OCI-LY7 (cell line): Measurements from ENCODE around the gene HSP90AB1. TPM values are rescaled to one million over a fixed set of nuclear protein-coding genes. Genes with fewer than 3 reads are reported as not detected.

Experiments used
- BruUV-seq: library from RNA; stranded (reverse); fragments of 400-500 nt; replicated peaks from 2 replicates; lab custom pipeline; 2021; lab: Mats Ljungman, UMichigan
- CTCF ChIA-PET: fragments of 300-600 bp; sonication (Branson Sonifier 250); formaldehyde crosslinking; loops from one replicate; lab custom pipeline; 2022; ENCODE audit warnings: antibody characterized with exemption; ENCODE audit not compliant: unreplicated experiment; lab: Charles Lee
- POLR2A ChIA-PET: fragments of 300-600 bp; sonication (Branson Sonifier 250); formaldehyde crosslinking; loops from one replicate; lab custom pipeline; 2022; ENCODE audit warnings: antibody characterized with exemption; lab: Charles Lee
- DNase-seq: peaks from one replicate; pipeline ENCODE4 v3.0.0-alpha.2; 2015; ENCODE audit warnings: low spot score
- H2AFZ ChIP-seq: fragments of 200-600 bp; sonication (generic), shearing (Covaris generic); 2 replicates; pipeline ENCODE4 v1.6.1; 2014; ENCODE audit warnings: mild to moderate bottlenecking, antibody characterized with exemption, low read length, moderate library complexity
- H3K27ac ChIP-seq: fragments of 200-600 bp; sonication (generic); 2 replicates; pipeline ENCODE4 v1.5.1; 2014; ENCODE audit warnings: mixed run types, low read depth, mild to moderate bottlenecking, moderate library complexity, low read length, inconsistent platforms; ENCODE audit not compliant: poor library complexity, severe bottlenecking
- H3K36me3 ChIP-seq: fragments of 200-600 bp; sonication (generic); 2 replicates; pipeline ENCODE4 v1.6.1; 2014; ENCODE audit warnings: mild to moderate bottlenecking, antibody characterized with exemption, low read length, moderate library complexity, mixed read lengths; ENCODE audit not compliant: insufficient read depth
- H3K4me1 ChIP-seq: fragments of 200-600 bp; sonication (generic); 2 replicates; pipeline ENCODE4 v1.5.1; 2014; ENCODE audit warnings: mild to moderate bottlenecking, low read length; ENCODE audit not compliant: insufficient read depth, poor library complexity, severe bottlenecking
- H3K4me2 ChIP-seq: fragments of 200-600 bp; sonication (generic); 2 replicates; pipeline ENCODE4 v1.6.1; 2014; ENCODE audit warnings: mild to moderate bottlenecking, low read length
- H3K4me3 ChIP-seq: fragments of 200-600 bp; sonication (generic); 2 replicates; pipeline ENCODE4 v1.5.1; 2014; ENCODE audit warnings: mild to moderate bottlenecking, low read depth, low read length; ENCODE audit not compliant: poor library complexity, severe bottlenecking
- H3K79me2 ChIP-seq: fragments of 200-600 bp; sonication (generic); 2 replicates; pipeline ENCODE4 v1.6.1; 2016; ENCODE audit warnings: low read depth, mild to moderate bottlenecking, low read length, moderate library complexity, mixed read lengths; ENCODE audit not compliant: insufficient read depth
- H3K9me2 ChIP-seq: fragments of 200-600 bp; sonication (generic); 2 replicates; pipeline ENCODE4 v1.6.1; 2016; ENCODE audit warnings: mild to moderate bottlenecking, low read length, mixed read lengths; ENCODE audit not compliant: insufficient read depth
- H3K9me3 ChIP-seq: fragments of 200-600 bp; sonication (generic); 2 replicates; pipeline ENCODE4 v1.6.1; 2014; ENCODE audit warnings: mild to moderate bottlenecking, mixed run types, low read length, mixed read lengths
- H4K20me1 ChIP-seq: fragments of 200-600 bp; sonication (generic); 2 replicates; pipeline ENCODE4 v1.6.1; 2014; ENCODE audit warnings: mild to moderate bottlenecking, antibody characterized with exemption, low read length, moderate library complexity, mixed read lengths; ENCODE audit not compliant: insufficient read depth
- EZH2phosphoT487 ChIP-seq: fragments of 200-600 bp; sonication (generic); IDR thresholded peaks from 2 replicates; pipeline ENCODE4 v1.6.1; 2018; ENCODE audit warnings: low read depth, borderline replicate concordance, mild to moderate bottlenecking, mixed run types, antibody characterized with exemption, low read length, moderate library complexity, mixed read lengths
- intact Hi-C: fragments of 100-400 bp; cut with micrococcal nuclease; formaldehyde crosslinking; loops from one replicate; pipeline ENCODE4 v1.10.0; 2022; ENCODE audit not compliant: unreplicated experiment
- total RNA-seq, 2 experiments: library from RNA; depleted of rRNA in 1 of 2; stranded (reverse); fragments of >200 nt in 1 of 2; shearing (Covaris generic) in 1 of 2; gene quantifications; 2 replicates each; pipeline ENCODE4 v1.2.3, GENCODE V29; 2014 to 2022
- TF ChIP-seq, protein P1 (sequence below): fragments of 200-600 bp; sonication (generic); conservative IDR thresholded peaks from 2 replicates; pipeline ENCODE4 v1.5.1; 2014; ENCODE audit warnings: mild to moderate bottlenecking, antibody characterized with exemption, low read length, moderate library complexity, mixed read lengths

Gene HSP90AB1
- total RNA-seq, 2 experiments from 2014 or later, result 911 to 1,282 TPM

DNA sequence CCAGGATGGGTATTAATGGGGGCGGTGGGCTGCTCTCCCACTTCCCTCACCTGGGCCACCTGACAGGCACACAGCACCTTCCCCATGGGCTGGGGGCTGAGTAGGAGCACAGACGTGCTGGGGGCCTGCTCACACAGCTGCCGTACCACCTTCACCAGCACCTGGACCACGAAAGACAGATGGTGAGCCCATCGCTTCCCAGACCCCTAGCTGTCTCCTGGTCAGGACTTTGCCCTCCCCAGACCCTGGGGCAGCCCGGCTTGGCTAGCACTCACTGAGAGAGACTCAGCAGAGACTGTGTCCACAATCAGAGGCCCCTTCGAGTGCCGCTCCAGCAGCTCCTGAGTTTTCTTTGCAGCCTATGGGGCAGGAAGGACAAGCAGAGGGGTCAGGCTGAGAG, 54.2 kb downstream of the HSP90AB1 start:
- no peak for DNase-seq
- Histone ChIP-seq H3K4me1 (no peaks in the 10 kb centered on the region), H2AFZ (no peak overlapping the region), H3K36me3 (peaks cover 60% of the 10 kb centered on the region), H3K9me3 (no peaks in the 10 kb centered on the region), H3K4me3 (no peak overlapping the region), H3K4me2 (no peak overlapping the region), H4K20me1 (no peaks in the 10 kb centered on the region), H3K79me2 (no peaks in the 10 kb centered on the region), H3K9me2 (no peaks in the 10 kb centered on the region), H3K27ac (no peak overlapping the region)
- TF ChIP-seq, protein P1, sequence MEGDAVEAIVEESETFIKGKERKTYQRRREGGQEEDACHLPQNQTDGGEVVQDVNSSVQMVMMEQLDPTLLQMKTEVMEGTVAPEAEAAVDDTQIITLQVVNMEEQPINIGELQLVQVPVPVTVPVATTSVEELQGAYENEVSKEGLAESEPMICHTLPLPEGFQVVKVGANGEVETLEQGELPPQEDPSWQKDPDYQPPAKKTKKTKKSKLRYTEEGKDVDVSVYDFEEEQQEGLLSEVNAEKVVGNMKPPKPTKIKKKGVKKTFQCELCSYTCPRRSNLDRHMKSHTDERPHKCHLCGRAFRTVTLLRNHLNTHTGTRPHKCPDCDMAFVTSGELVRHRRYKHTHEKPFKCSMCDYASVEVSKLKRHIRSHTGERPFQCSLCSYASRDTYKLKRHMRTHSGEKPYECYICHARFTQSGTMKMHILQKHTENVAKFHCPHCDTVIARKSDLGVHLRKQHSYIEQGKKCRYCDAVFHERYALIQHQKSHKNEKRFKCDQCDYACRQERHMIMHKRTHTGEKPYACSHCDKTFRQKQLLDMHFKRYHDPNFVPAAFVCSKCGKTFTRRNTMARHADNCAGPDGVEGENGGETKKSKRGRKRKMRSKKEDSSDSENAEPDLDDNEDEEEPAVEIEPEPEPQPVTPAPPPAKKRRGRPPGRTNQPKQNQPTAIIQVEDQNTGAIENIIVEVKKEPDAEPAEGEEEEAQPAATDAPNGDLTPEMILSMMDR, result no peak
- TF ChIP-seq EZH2phosphoT487, result no peak
- ChIA-PET CTCF (no interaction called here), POLR2A (no interaction called here)
- BruUV-seq, result no TSS peak
- intact Hi-C loops, result no loop called here

DNA sequence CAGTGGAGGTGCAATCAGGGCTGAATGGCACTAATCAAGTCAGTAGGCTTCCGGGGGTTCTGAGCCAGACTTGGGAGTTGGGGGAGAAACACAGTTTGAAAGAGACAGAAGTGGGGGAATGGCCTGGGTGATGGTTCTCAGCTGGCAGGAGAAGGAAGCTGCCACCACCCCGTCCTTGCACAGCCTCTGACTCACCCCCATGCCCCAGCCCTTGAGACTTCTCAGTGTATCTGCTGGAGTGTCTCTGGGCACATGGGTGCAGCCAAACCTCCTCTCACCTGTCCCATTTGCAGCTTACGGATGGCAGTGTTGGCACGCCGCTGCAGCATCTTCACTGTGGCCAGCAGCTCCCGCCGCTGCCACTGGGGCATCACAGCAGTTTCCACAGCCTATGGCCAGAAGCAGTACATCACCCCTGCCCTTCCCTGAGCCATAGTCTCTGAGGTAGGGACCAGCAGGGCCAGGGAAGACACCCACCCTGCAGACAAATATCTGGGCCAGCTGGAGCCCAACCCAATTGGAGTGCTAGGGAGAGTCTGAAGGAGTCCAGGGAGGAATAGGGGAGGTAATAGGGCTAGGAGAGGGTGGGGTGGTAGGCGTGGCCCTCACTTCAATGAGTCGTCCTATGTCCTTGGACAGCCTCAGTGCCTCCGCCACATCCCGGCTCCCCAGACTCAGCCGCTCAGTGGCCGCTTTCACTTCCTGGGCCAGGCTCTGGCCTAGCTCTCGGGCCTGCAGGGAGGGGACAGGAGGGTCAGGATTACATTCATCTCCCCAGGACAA, 55.1 kb downstream of the HSP90AB1 start:
- Histone ChIP-seq H3K27ac (no peak overlapping the region), H3K9me3 (no peaks in the 10 kb centered on the region), H3K4me1 (no peaks in the 10 kb centered on the region), H3K4me3 (no peak overlapping the region), H2AFZ (no peak overlapping the region), H3K9me2 (no peaks in the 10 kb centered on the region), H3K4me2 (no peak overlapping the region), H4K20me1 (no peaks in the 10 kb centered on the region), H3K79me2 (no peaks in the 10 kb centered on the region), H3K36me3 (peaks cover 65% of the 10 kb centered on the region)
- BruUV-seq, result no TSS peak
- TF ChIP-seq EZH2phosphoT487, result no peak
- TF ChIP-seq, protein P1, result no peak
- no peak for DNase-seq
- POLR2A ChIA-PET, result no interaction called here
- CTCF ChIA-PET, result no interaction called here
- intact Hi-C loops, result no loop called here

DNA sequence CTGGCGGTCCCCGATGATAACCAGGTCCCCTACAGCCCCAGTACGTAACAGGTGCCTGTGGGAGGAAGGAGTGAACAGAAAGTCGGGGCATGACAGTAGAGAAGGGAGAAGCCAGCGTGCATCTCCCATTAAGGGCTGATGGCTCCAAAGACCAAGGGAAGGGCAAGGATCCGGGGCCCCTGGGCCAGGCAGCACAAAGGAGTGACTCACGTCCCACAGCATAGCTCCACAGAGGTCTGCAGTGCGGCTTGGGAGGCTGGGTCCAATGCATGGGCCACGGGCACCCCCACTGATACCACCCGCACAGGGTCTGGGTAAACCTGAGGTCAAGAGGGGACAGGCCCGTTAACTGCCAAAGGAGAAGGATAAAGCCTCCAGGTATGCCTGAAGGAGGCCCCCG, 56.0 kb downstream of the HSP90AB1 start:
- H3K4me1 ChIP-seq, result no peaks in the 10 kb centered on the region
- H3K36me3 ChIP-seq, result peaks cover 73% of the 10 kb centered on the region
- no peaks in the 10 kb centered on the region for H4K20me1 ChIP-seq
- H2AFZ ChIP-seq, result no peak overlapping the region
- ChIA-PET CTCF (no interaction called here), POLR2A (no interaction called here)
- H3K9me3 ChIP-seq, result no peaks in the 10 kb centered on the region
- no peak for DNase-seq
- no peaks in the 10 kb centered on the region for H3K9me2 ChIP-seq
- TF ChIP-seq EZH2phosphoT487, result no peak
- TF ChIP-seq, protein P1, result no peak
- no peak overlapping the region for H3K4me2 ChIP-seq
- H3K27ac ChIP-seq, result no peak overlapping the region
- H3K4me3 ChIP-seq, result no peak overlapping the region
- intact Hi-C loops, result no loop called here
- no peaks in the 10 kb centered on the region for H3K79me2 ChIP-seq
- no TSS peak for BruUV-seq
